ENCODE results near the gene TTN. TPM values are rescaled to one million over a fixed set of nuclear protein-coding genes. Genes with fewer than 3 reads are reported as not detected.

The TTN gene
- total RNA-seq, 6 donors from 2014 or later = 13.8 to 895 (median 119) TPM

DNA sequence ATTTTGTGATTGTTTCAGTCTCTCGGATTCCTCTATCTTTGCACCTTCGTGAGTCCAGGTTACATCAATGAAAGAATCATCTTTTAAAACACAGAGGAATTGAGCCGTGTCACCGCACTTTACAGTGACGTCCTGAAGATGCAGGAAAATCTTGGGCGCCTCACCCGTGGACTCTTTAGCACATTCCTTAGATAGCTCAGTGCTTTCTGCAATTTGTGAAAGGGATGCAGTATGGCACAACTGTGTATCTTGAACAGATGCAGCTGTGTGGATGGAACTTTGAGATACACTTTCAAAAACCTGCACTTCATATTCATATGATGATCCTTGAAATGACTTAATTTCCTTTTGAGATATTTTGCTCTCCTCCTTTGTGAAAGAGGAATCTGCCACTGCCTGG is 50.9 kb downstream of the TTN start:
- no peaks in the 10 kb centered on the region for H3K27me3 ChIP-seq
- TF ChIP-seq POLR2A (IDR thresholded peaks at IDR 0.05) (no peak), EP300 (IDR thresholded peaks at IDR 0.05) (no peak)
- WGBS, 2 donors = 91 to 93% methylated on average over 7 of the region's 7 CpGs
- no peak overlapping the region for H3K27ac ChIP-seq
- no peak for DNase-seq
- H3K4me3 ChIP-seq = no peak overlapping the region
- H3K9me3 ChIP-seq = no peaks in the 10 kb centered on the region
- H3K36me3 ChIP-seq = no peaks in the 10 kb centered on the region
- no peaks in the 10 kb centered on the region for H3K4me1 ChIP-seq
- ATAC-seq (ENCODE audit: low FRiP score in 2 of 2) = no peak

DNA sequence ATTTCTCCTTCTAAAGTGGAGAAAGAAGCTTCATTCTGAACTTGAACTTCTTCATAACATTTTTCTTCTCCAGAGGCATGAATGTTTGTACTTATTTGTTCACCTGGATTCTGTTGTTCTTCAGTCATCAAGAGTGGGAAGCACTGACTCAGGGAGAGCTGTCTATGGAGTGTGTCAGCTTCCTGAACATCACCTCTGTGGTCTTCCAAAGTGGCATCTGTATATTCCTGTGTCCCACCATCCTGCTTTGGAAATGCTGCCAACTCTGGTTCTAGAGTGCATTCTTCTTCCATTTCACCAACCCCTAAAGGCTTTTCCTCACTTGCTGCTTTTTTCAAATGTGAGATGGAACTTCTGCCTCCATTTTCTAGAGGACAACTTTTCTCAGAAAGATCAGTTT is 59.5 kb downstream of the TTN start:
- DNase-seq (no peak), ATAC-seq (ENCODE audit: low FRiP score in 2 of 2) (no peak)
- Histone ChIP-seq H3K9me3 (no peaks in the 10 kb centered on the region), H3K27ac (no peak overlapping the region), H3K4me1 (no peaks in the 10 kb centered on the region), H3K4me3 (no peak overlapping the region), H3K27me3 (no peaks in the 10 kb centered on the region), H3K36me3 (no peaks in the 10 kb centered on the region)
- TF ChIP-seq POLR2AphosphoS5 (IDR thresholded peaks at IDR 0.05) (no peak), EP300 (IDR thresholded peaks at IDR 0.05) (no peak), CTCF (IDR thresholded peaks at IDR 0.05) (no peak), POLR2A (IDR thresholded peaks at IDR 0.05) (no peak)

GRCh38 chr2:178734518-178734917 is 72.7 kb downstream of the TTN start:
- Histone ChIP-seq H3K9me3 (no peaks in the 10 kb centered on the region), H3K27ac (no peak overlapping the region), H3K4me3 (no peak overlapping the region), H3K27me3 (no peaks in the 10 kb centered on the region), H3K36me3 (peaks cover 0 to 4% (median 1%) of the 10 kb centered on the region in 4 donors), H3K4me1 (no peaks in the 10 kb centered on the region)
- no peak for ATAC-seq (ENCODE audit: low FRiP score in 2 of 2)
- WGBS, 2 donors = 91 to 93% methylated on average over 4 of the region's 4 CpGs
- no peak for DNase-seq
- TF ChIP-seq EP300 (IDR thresholded peaks at IDR 0.05) = no peak
- no peak for TF ChIP-seq POLR2A (IDR thresholded peaks at IDR 0.05)
- TF ChIP-seq POLR2AphosphoS5 (IDR thresholded peaks at IDR 0.05) = no peak
- no peak for TF ChIP-seq CTCF (IDR thresholded peaks at IDR 0.05)

DNA sequence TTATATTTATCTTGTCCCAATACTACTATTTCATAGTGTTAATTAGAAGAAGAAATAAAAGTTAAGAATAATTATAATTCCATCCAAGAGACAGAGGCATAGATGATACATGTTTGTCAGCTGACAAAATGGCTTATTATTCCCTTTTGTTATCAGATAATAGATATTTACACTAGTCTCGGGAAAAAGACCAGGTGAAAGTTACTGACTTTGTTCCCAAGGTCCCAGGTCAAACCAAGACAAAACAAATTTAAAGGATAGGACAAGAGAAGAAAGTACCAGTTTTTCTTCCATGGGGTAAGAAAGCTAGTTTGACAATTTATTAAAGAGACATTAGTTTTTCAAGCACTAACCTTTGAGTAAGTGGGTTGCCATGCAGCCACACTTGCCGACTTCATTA is 73.2 kb downstream of the TTN start:
- no peaks in the 10 kb centered on the region for H3K27me3 ChIP-seq
- H3K4me3 ChIP-seq = no peak overlapping the region
- 88 to 89% methylated on average over 2 of the region's 2 CpGs for WGBS, 2 donors
- ATAC-seq (ENCODE audit: low FRiP score in 2 of 2) (no peak), DNase-seq (no peak)
- no peak overlapping the region for H3K27ac ChIP-seq
- no peaks in the 10 kb centered on the region for H3K9me3 ChIP-seq
- TF ChIP-seq POLR2A (IDR thresholded peaks at IDR 0.05) = no peak
- no peak for TF ChIP-seq EP300 (IDR thresholded peaks at IDR 0.05)
- TF ChIP-seq POLR2AphosphoS5 (IDR thresholded peaks at IDR 0.05) = no peak
- no peak for TF ChIP-seq CTCF (IDR thresholded peaks at IDR 0.05)
- peaks cover 0 to 4% (median 1%) of the 10 kb centered on the region in 4 donors for H3K36me3 ChIP-seq
- no peaks in the 10 kb centered on the region for H3K4me1 ChIP-seq

DNA sequence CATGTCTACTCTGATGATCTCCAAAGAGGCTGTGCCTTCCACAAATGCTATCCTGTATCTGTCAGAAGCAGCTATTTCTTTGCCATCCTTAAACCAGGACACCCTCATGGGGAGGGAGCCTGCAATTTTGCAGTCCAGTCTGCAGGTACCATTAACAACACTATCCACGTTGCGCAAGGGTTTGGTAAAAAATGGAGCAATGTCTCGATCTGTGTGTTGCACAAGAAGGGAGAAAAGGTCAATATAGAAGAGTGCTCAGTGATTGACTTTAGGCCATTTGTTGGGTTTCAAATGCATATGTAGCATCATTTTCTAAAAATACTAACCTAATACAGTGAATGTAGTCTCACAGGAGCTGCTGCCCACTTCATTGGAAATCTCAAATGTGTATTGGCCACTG is 74.3 kb downstream of the TTN start:
- Histone ChIP-seq H3K36me3 (peaks cover 0 to 4% (median 1%) of the 10 kb centered on the region in 4 donors), H3K9me3 (no peaks in the 10 kb centered on the region), H3K4me3 (no peak overlapping the region), H3K27me3 (no peaks in the 10 kb centered on the region), H3K27ac (no peak overlapping the region), H3K4me1 (no peaks in the 10 kb centered on the region)
- TF ChIP-seq POLR2AphosphoS5 (IDR thresholded peaks at IDR 0.05) = no peak
- TF ChIP-seq POLR2A (IDR thresholded peaks at IDR 0.05) = no peak
- no peak for TF ChIP-seq CTCF (IDR thresholded peaks at IDR 0.05)
- no peak for TF ChIP-seq EP300 (IDR thresholded peaks at IDR 0.05)
- ATAC-seq (ENCODE audit: low FRiP score in 2 of 2) (no peak), DNase-seq (no peak)
- WGBS, 2 donors = 85 to 86% methylated on average over 3 of the region's 3 CpGs

Data from upper lobe of left lung (tissue), 6 donors.